ENCODE data around the gene MCF2L. TPM values are rescaled to one million over a fixed set of nuclear protein-coding genes. Genes with fewer than 3 reads are reported as not detected.

The MCF2L gene
- total and polyA plus RNA-seq, 9 of the 15 experiments (the other 6 are each of a cell fraction or from before 2014, with no cell fraction given) = 0.05 to 0.25 (median 0.18) TPM; not detected in 5

DNA sequence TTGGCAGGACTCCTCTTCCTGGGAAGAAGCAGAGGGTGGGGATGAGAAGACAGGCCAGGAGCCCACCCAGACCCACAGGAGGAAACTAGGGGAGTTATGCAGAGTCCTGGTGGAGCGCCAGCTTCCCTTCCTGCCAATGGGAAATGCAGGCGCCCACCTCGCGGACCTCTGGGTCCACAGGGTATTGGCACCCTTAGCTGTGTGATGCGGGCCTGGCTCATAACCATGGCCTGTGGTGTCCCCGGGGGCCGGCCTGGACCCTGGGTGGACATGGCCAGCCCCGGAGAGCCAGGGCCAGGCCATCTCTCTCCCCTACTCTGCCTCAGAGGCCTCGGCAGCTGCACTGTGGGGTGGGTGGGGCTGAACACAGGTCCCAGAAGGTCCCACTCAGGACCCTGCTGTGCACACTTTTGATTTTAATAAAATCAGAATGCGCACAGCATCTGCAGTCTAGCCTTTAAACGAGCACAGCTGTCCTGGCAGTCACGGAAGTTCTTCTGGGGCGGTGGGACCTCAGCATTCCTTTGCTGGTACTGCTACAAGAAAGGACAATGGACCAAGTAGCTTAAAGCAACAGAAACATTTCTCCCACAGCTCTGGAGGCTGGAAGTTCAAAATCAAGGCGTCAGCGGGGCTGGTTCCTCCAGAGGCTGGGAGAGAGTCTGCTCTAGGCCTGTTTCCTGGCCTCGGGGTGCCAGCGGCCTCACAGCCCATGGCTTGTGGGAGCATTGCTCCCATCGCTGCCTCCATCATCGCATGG, 155.4 kb downstream of the MCF2L start:
- CTCF ChIA-PET (ENCODE audit: low intra/inter-chr PET ratio) = no interaction called here
- H3K9me1 ChIP-seq (ENCODE audit: control insufficient read depth, insufficient read depth, low read length) = no peaks in the 10 kb centered on the region
- no peak overlapping the region for H3K4me3 ChIP-seq
- in situ Hi-C loops (cut with MboI) (no loop called here), intact Hi-C loops (cut with micrococcal nuclease) (no loop called here)
- no peak for DNase-seq (ENCODE audit: extremely low read depth in 1 of 4, low spot score in 3 of 4)
- no peak for ATAC-seq
- no peak overlapping the region for H3K27ac ChIP-seq (ENCODE audit: extremely low read depth, low read depth, low read length)
- no peak overlapping the region for H3K4me2 ChIP-seq (ENCODE audit: insufficient read depth, low read length)
- BruUV-seq (replicated peaks) = no TSS peak
- no peak overlapping the region for H2AFZ ChIP-seq (ENCODE audit: low read depth, low read length)
- H3K36me3 ChIP-seq (ENCODE audit: control insufficient read depth, insufficient read depth, low read length) = no peaks in the 10 kb centered on the region
- peaks cover 0 to 59% of the 10 kb centered on the region in 2 experiments; a peak in 4 of 5 replicates for H3K27me3 ChIP-seq (ENCODE audit: control insufficient read depth in 2 of 2, insufficient read depth in 2 of 2, low read length in 2 of 2)
- no peak for TF ChIP-seq TCFL5 (CRISPR knock-in tag; conservative IDR thresholded peaks at IDR 0.05)
- no peaks in the 10 kb centered on the region for H3K79me2 ChIP-seq (ENCODE audit: control insufficient read depth, insufficient read depth, low read length)
- whole genome bisulfite sequencing (ENCODE audit: insufficient coverage, low coverage, missing lambda C conversion rate) = 23% methylated on average over 12 of the region's 19 CpGs
- peaks cover 0 to 17% of the 10 kb centered on the region in 2 experiments; a peak in 2 of 5 replicates for H3K4me1 ChIP-seq (replicated peaks in 1 of 2; ENCODE audit: control insufficient read depth in 2 of 2, insufficient read depth in 2 of 2, low read length in 2 of 2)
- FAIRE-seq = no peak
- H3K9ac ChIP-seq (ENCODE audit: insufficient read depth in 1 of 2, low read depth in 2 of 2, low read length in 2 of 2) = no peak overlapping the region
- no peaks in the 10 kb centered on the region for H4K20me1 ChIP-seq (replicated peaks; ENCODE audit: control insufficient read depth, insufficient read depth, low read length)
- POLR2A ChIA-PET = no interaction called here
- no peaks in the 10 kb centered on the region for H3K9me3 ChIP-seq (replicated peaks; ENCODE audit: control insufficient read depth, insufficient read depth, low read depth, low read length)

DNA sequence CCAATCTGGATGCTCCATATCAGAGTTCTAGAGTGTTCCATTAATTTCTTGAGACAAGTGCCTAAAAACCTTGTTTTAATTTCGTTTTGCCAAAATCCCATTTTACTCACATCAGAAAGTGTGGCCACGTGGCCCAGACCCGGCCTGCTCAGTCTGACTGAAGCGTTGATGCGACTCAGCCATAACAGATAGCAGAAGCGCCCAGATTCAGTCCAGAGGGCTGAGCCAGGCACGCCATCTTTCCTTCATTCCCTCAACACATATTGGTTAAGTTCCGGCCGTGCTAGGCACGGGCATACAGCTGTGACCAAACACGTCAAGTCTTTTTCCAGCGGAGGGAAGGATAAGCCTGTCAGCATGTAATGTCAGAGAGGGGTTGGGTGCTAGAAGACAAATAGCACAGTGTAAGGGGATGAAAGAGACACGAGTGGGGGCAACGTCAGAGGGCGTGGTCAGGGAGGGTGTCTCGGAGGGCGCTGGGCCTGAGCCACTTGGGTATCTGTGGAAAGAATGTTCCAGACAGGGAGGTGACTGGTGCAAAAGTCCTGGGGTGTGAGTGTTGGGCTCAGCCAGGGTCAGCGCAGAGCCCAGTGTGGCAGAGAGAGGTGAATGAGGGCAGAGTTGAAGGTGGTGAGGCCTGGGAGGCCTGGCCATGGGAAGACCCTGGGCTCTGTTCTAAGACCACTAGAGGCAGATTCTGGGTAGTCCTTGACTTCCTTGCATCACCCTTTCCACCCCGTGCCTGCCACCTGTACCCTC, 156.7 kb downstream of the MCF2L start:
- Histone ChIP-seq H4K20me1 (replicated peaks; ENCODE audit: control insufficient read depth, insufficient read depth, low read length) (no peaks in the 10 kb centered on the region), H3K4me1 (replicated peaks in 1 of 2; ENCODE audit: control insufficient read depth in 2 of 2, insufficient read depth in 2 of 2, low read length in 2 of 2) (peaks cover 0 to 23% of the 10 kb centered on the region in 2 experiments; a peak in 2 of 5 replicates), H3K36me3 (ENCODE audit: control insufficient read depth, insufficient read depth, low read length) (no peaks in the 10 kb centered on the region), H3K27ac (ENCODE audit: extremely low read depth, low read depth, low read length) (no peak overlapping the region), H3K9me3 (replicated peaks; ENCODE audit: control insufficient read depth, insufficient read depth, low read depth, low read length) (no peaks in the 10 kb centered on the region), H3K79me2 (ENCODE audit: control insufficient read depth, insufficient read depth, low read length) (no peaks in the 10 kb centered on the region), H3K9ac (ENCODE audit: insufficient read depth in 1 of 2, low read depth in 2 of 2, low read length in 2 of 2) (no peak overlapping the region), H3K4me2 (ENCODE audit: insufficient read depth, low read length) (no peak overlapping the region), H3K9me1 (ENCODE audit: control insufficient read depth, insufficient read depth, low read length) (no peaks in the 10 kb centered on the region), H3K4me3 (no peak overlapping the region), H3K27me3 (ENCODE audit: control insufficient read depth in 2 of 2, insufficient read depth in 2 of 2, low read length in 2 of 2) (peaks cover 0 to 49% of the 10 kb centered on the region in 2 experiments; a peak in 3 of 5 replicates), H2AFZ (ENCODE audit: low read depth, low read length) (no peak overlapping the region)
- ATAC-seq = no peak
- FAIRE-seq = no peak
- in situ Hi-C loops (cut with MboI) = no loop called here
- DNase-seq (ENCODE audit: extremely low read depth in 1 of 4, low spot score in 3 of 4) = no peak
- intact Hi-C loops (cut with micrococcal nuclease) = no loop called here
- BruUV-seq (replicated peaks) = no TSS peak
- TF ChIP-seq, protein P1, sequence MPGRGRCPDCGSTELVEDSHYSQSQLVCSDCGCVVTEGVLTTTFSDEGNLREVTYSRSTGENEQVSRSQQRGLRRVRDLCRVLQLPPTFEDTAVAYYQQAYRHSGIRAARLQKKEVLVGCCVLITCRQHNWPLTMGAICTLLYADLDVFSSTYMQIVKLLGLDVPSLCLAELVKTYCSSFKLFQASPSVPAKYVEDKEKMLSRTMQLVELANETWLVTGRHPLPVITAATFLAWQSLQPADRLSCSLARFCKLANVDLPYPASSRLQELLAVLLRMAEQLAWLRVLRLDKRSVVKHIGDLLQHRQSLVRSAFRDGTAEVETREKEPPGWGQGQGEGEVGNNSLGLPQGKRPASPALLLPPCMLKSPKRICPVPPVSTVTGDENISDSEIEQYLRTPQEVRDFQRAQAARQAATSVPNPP (IDR thresholded peaks at IDR 0.05; ENCODE audit: borderline replicate concordance, insufficient read depth, insufficient read length) = no peak
- TF ChIP-seq, protein P2, sequence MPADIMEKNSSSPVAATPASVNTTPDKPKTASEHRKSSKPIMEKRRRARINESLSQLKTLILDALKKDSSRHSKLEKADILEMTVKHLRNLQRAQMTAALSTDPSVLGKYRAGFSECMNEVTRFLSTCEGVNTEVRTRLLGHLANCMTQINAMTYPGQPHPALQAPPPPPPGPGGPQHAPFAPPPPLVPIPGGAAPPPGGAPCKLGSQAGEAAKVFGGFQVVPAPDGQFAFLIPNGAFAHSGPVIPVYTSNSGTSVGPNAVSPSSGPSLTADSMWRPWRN (IDR thresholded peaks at IDR 0.05; ENCODE audit: low read depth) = no peak
- TF ChIP-seq MIER1 (IDR thresholded peaks at IDR 0.05; ENCODE audit: low read depth) = no peak
- CTCF ChIA-PET (ENCODE audit: low intra/inter-chr PET ratio) = no interaction called here
- POLR2A ChIA-PET = no interaction called here
- WGBS (ENCODE audit: insufficient coverage, low coverage, missing lambda C conversion rate) = 11% methylated on average over 16 of the region's 19 CpGs

Data from K562 (cell line).